Astrocyte of the spinal cord (primary cell): ENCODE data around the gene B3GLCT.

Experiments
- DNase-seq: peaks from one replicate; pipeline ENCODE4 v3.0.0; 2011; ENCODE audit warnings: low read depth, low spot score
- H3K4me3 ChIP-seq: 2 replicates; pipeline ENCODE4 v1.5.1; 2011; ENCODE audit warnings: low read depth, mild to moderate bottlenecking, low read length, moderate library complexity
- CTCF ChIP-seq: IDR thresholded peaks from 2 replicates; pipeline ENCODE4 v1.5.1; 2012; ENCODE audit warnings: low read depth, mild to moderate bottlenecking, low read length, inconsistent platforms
- in situ Hi-C: cut with HindIII; loops from 2 replicates; pipeline ENCODE4 v1.10.0; 2017; ENCODE audit warnings: low sequenced_read_pairs

B3GLCT gene

GRCh38 chr13:31161557-31162150 lies 38.1 kb upstream of the B3GLCT start, which contains the start of gene HSPH1:
TSS of gene HSPH1 (minus strand) at chr13:31161904. CDS start at chr13:31161582, 322 bp downstream.
- DNase-seq = peak; percentile 99
- in situ Hi-C loops = no loop called here
- TF ChIP-seq CTCF = peak; percentile 32
- H3K4me3 ChIP-seq = peak within 1 kb of the TSS; percentile 90

- peak overlapping the region; percentile 90 for H3K4me3 ChIP-seq
- DNase-seq = peak; percentile 99
- in situ Hi-C loops = no loop called here
- TF ChIP-seq CTCF = no peak
These were observed 37.4 kb upstream of the B3GLCT start for GRCh38 chr13:31162151-31163008.

GRCh38 chr13:31166591-31166990 lies 33.2 kb upstream of the B3GLCT start:
- no peak for DNase-seq
- in situ Hi-C loops = no loop called here
- H3K4me3 ChIP-seq = no peak overlapping the region
- TF ChIP-seq CTCF = no peak

GRCh38 chr13:31167490-31167889 lies 32.3 kb upstream of the B3GLCT start:
- in situ Hi-C loops = no loop called here
- no peak for DNase-seq
- H3K4me3 ChIP-seq = no peak overlapping the region
- no peak for TF ChIP-seq CTCF

GRCh38 chr13:31168166-31168565 lies 31.6 kb upstream of the B3GLCT start:
- in situ Hi-C loops = no loop called here

GRCh38 chr13:31168736-31169135 lies 31.0 kb upstream of the B3GLCT start:
- in situ Hi-C loops = no loop called here
- DNase-seq = no peak
- no peak for TF ChIP-seq CTCF

More at GRCh38 chr13:31168166-31168565, 31.6 kb upstream of the B3GLCT start:
- TF ChIP-seq CTCF = no peak
- no peak overlapping the region for H3K4me3 ChIP-seq
- DNase-seq = no peak

More at GRCh38 chr13:31168736-31169135, 31.0 kb upstream of the B3GLCT start:
- no peak overlapping the region for H3K4me3 ChIP-seq
